ENCODE measurements around the gene WDR88.
"Not testable (repeated sequence)": the region's sequence is repeated elsewhere in the genome, so short reads cannot be mapped to it uniquely, and the experiment has no call there.

The WDR88 gene, protein sequence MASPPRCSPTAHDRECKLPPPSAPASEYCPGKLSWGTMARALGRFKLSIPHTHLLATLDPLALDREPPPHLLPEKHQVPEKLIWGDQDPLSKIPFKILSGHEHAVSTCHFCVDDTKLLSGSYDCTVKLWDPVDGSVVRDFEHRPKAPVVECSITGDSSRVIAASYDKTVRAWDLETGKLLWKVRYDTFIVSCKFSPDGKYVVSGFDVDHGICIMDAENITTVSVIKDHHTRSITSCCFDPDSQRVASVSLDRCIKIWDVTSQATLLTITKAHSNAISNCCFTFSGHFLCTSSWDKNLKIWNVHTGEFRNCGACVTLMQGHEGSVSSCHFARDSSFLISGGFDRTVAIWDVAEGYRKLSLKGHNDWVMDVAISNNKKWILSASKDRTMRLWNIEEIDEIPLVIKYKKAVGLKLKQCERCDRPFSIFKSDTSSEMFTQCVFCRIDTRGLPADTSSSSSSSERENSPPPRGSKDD

DNA sequence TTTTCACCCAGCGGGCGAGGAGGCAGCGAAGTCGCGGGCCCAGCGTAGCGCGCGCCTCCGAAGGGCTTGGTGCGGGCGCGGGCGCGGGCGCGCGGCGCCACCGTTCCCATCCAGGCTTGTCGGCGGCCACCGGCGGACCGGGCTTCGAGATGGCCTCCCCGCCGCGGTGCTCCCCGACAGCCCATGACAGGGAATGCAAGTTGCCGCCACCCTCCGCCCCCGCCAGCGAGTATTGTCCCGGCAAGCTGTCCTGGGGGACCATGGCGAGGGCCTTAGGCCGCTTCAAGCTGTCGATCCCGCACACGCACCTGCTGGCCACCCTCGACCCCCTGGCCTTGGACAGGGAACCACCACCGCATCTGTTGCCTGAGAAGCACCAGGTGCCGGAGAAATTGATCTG, at the start of gene WDR88:
WDR88 (plus strand) TSS at position 94 of the 400 bp plus-strand sequence; CDS start at position 150, 56 bp downstream.
- no peak for DNase-seq

GRCh38 chr19:33085570-33086128, 46.3 kb upstream of the WDR88 start:
- DNase-seq: no peak

GRCh38 chr19:33086955-33087354, 45.0 kb upstream of the WDR88 start:
- no peak for DNase-seq

- no peak for DNase-seq
These were observed 42.9 kb upstream of the WDR88 start for GRCh38 chr19:33089010-33089409.

GRCh38 chr19:33090179-33090578, 41.7 kb upstream of the WDR88 start:
- DNase-seq: no peak

- DNase-seq: no peak
These were observed 38.3 kb upstream of the WDR88 start for GRCh38 chr19:33093420-33094210.

- DNase-seq: no peak
These were observed 37.4 kb upstream of the WDR88 start for GRCh38 chr19:33094436-33095067.

- no peak for DNase-seq
These were observed 35.9 kb upstream of the WDR88 start for GRCh38 chr19:33096005-33096404.

- DNase-seq: no peak
These were observed 33.8 kb upstream of the WDR88 start for GRCh38 chr19:33098055-33098534.

- no peak for DNase-seq
These were observed 30.8 kb upstream of the WDR88 start for GRCh38 chr19:33100894-33101644.

- no peak for DNase-seq
These were observed 29.0 kb upstream of the WDR88 start for GRCh38 chr19:33102893-33103292.

- no peak for DNase-seq
These were observed 23.8 kb upstream of the WDR88 start for GRCh38 chr19:33108161-33108560.

DNA sequence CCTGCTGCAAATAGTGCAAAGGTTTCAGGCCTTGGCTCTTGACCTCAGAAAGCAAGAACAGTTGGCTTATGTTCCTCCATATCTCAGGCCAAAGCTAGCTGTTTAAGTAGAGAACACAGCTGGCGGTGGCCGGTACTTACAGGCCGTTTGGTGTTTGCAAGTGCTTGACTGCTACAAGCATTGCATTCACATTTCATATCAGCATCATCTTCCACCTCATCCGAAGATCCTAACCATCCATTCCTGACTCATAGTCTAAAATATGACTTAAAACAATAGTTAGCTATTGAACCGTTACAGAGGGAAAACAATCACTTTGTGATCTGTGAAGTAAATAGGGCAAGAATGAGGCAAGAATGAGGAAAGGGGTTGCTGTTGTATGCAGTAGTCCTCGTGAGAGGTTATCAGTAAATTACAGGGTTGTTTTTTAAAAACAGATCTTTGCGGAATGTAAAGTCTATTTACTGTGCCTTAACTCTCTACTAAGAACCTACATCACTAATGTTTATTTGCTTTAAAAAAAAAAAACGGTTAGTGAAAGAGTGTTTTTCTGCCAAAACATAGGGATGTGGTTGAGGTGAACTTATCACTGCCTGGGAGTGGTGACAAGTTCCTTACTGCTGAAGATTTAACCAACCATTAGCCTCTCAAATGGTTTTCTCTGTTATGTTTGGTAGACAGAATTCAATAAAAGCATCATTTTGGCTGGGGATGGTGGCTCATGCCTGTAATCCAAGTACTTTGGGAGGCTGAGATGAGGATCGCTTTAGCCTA, 21.6 kb upstream of the WDR88 start:
- DNase-seq: no peak

DNA sequence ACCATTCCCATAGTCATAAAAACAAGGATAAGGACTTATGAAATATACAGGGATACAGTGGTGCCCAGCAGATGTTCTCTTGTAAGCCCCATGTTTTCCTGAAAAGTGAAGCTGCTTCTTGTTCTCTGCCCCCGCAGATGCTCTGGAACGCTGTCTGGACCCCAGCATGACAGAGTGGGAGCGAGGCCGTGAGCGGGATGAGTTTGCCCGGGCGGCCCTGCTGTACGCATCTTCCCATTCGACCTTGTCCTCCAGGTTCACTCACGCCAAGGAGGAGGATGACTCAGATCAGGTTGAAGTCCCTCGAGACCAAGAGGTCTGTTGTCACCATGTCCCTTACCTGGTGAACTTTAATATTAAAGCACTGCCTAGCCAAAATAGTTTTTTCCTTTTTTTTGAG, 20.3 kb upstream of the WDR88 start:
- no peak for DNase-seq

DNA sequence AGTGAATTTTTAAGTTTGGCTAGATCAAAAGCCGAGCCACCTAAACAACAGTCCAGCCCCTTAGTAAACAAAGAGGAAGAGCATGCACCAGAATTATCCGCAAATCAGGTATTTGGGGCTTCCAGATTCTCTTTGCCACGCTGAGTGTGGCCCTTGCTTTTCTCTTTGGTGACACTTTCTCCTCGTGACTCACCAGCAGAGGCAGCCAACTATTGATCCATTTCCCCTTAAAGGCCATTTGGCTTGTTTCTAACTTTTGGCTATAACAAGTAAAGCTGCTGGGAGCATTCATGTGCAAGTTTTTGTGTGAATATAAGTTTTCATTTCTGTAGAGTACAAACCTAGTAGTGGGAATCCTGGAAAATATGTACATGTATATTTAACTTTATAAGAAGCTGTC, 17.6 kb upstream of the WDR88 start:
- no peak for DNase-seq

DNA sequence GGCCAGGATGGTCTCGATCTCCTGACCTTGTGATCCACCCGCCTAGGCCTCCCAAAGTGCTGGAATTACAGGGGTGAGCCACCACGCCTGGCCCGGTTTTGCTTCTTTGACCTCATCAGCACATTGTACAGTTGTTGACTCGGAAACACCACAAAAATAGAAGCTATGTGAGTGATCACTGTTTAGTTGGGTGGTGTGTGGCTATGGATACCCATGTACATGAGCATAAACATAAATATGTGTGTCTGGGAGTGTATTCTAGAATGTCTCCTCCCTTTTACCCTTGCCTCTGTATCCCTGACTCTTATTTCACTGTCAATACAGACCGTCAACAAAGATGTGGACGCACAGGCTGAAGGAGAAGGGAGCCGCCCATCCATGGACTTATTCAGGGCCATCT, 14.4 kb upstream of the WDR88 start:
- DNase-seq: no peak

- no peak for DNase-seq
These were observed 13.3 kb upstream of the WDR88 start for GRCh38 chr19:33118643-33119042.

GRCh38 chr19:33124207-33125098, 7.5 kb upstream of the WDR88 start:
- no peak for DNase-seq

GRCh38 chr19:33125929-33126388, 6.0 kb upstream of the WDR88 start:
- peak; percentile 54 for DNase-seq

DNA sequence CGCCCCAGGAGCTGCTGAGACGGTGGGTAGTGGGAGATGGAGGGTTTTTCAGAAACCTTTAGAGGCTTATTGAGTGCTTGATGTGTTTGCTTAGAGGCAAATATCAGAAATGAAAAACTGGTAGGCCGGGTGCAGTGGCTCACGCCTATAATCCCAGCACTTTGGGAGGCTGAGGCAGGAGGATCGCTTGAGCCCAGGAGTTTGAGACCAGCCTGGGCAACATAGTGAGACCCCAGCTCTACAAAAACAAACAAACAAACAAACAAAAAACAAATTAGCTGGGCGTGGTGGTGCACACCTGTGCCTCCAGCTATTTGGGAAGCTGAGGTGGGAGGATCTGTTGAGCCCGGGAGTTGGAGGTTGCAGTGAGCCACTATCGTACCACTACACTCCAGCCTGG, 5.2 kb upstream of the WDR88 start:
- not testable (repeated sequence) for DNase-seq
